ENCODE measurements around the gene MEF2C. TPM values are rescaled to one million over a fixed set of nuclear protein-coding genes. Genes with fewer than 3 reads are reported as not detected.

MEF2C gene
- polyA plus RNA-seq, 1 donor from 2014 or later: 30.2 TPM

DNA sequence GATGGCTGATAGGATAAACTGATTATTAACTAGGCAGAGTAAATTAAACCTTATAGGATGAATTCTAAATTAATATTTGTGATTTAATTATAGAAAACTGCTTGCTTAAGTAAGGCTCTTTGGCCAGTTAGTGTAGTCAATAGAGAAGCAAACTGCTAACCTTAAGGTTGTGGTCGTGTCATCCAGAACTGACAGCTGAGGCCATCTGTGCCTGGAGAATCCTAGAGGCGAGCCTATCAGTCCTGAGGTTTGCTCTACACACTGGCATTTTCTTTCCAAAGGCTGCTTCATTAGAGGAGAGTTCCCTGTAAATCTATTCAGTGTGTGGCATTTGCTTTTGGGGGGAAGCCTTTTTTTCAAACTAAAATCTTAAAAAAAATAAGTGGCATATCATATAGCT, 169.2 kb downstream of the MEF2C start:
- Histone ChIP-seq H3K4me2 (ENCODE audit: low read length) (no peak overlapping the region), H3K9me2 (ENCODE audit: insufficient read depth, low read length) (no peaks in the 10 kb centered on the region), H3K9me3 (ENCODE audit: low read length) (no peaks in the 10 kb centered on the region), H2AFZ (ENCODE audit: low read depth, low read length) (no peak overlapping the region), H3K36me3 (ENCODE audit: insufficient read depth, low read length) (no peaks in the 10 kb centered on the region), H3K27me3 (ENCODE audit: insufficient read depth, low read depth, low read length) (no peaks in the 10 kb centered on the region), H3K9ac (ENCODE audit: low read length) (no peak overlapping the region), H3F3A (ENCODE audit: insufficient read depth, low read length, poor library complexity, severe bottlenecking) (no peaks in the 10 kb centered on the region), H3K4me3 (ENCODE audit: low read length) (no peak overlapping the region), H3K79me2 (replicated peaks; ENCODE audit: insufficient read depth, low read length) (no peaks in the 10 kb centered on the region), H4K20me1 (ENCODE audit: insufficient read depth) (no peaks in the 10 kb centered on the region), H3K27ac (ENCODE audit: low read length) (no peak overlapping the region)
- no peak for TF ChIP-seq REST (IDR thresholded peaks at IDR 0.05; ENCODE audit: borderline replicate concordance)
- no peak for TF ChIP-seq TAF1 (IDR thresholded peaks at IDR 0.05; ENCODE audit: low read depth)
- TF ChIP-seq SMC3 (conservative IDR thresholded peaks at IDR 0.05; ENCODE audit: poor library complexity): no peak
- no peak for TF ChIP-seq POLR2AphosphoS5 (IDR thresholded peaks at IDR 0.05)
- no peak for TF ChIP-seq MXI1 (conservative IDR thresholded peaks at IDR 0.05; ENCODE audit: poor library complexity, severe bottlenecking)
- no peak for TF ChIP-seq EZH2 (IDR thresholded peaks at IDR 0.05; ENCODE audit: borderline replicate concordance, insufficient read depth, low read length, poor library complexity, severe bottlenecking)
- TF ChIP-seq, protein P1, sequence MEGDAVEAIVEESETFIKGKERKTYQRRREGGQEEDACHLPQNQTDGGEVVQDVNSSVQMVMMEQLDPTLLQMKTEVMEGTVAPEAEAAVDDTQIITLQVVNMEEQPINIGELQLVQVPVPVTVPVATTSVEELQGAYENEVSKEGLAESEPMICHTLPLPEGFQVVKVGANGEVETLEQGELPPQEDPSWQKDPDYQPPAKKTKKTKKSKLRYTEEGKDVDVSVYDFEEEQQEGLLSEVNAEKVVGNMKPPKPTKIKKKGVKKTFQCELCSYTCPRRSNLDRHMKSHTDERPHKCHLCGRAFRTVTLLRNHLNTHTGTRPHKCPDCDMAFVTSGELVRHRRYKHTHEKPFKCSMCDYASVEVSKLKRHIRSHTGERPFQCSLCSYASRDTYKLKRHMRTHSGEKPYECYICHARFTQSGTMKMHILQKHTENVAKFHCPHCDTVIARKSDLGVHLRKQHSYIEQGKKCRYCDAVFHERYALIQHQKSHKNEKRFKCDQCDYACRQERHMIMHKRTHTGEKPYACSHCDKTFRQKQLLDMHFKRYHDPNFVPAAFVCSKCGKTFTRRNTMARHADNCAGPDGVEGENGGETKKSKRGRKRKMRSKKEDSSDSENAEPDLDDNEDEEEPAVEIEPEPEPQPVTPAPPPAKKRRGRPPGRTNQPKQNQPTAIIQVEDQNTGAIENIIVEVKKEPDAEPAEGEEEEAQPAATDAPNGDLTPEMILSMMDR (IDR thresholded peaks at IDR 0.05; ENCODE audit: poor library complexity, severe bottlenecking): no peak
- TF ChIP-seq EP300 (conservative IDR thresholded peaks at IDR 0.05; ENCODE audit: poor library complexity, severe bottlenecking): no peak
- TF ChIP-seq RAD21 (conservative IDR thresholded peaks at IDR 0.05): no peak

- Histone ChIP-seq H3K36me3 (ENCODE audit: insufficient read depth, low read length) (no peaks in the 10 kb centered on the region), H3K9ac (ENCODE audit: low read length) (no peak overlapping the region), H3K9me2 (ENCODE audit: insufficient read depth, low read length) (no peaks in the 10 kb centered on the region), H3K27me3 (ENCODE audit: insufficient read depth, low read depth, low read length) (no peaks in the 10 kb centered on the region), H3F3A (ENCODE audit: insufficient read depth, low read length, poor library complexity, severe bottlenecking) (no peaks in the 10 kb centered on the region), H3K79me2 (replicated peaks; ENCODE audit: insufficient read depth, low read length) (no peaks in the 10 kb centered on the region), H3K4me3 (ENCODE audit: low read length) (no peak overlapping the region), H4K20me1 (ENCODE audit: insufficient read depth) (no peaks in the 10 kb centered on the region), H3K4me2 (ENCODE audit: low read length) (no peak overlapping the region), H3K27ac (ENCODE audit: low read length) (no peak overlapping the region), H3K9me3 (ENCODE audit: low read length) (no peaks in the 10 kb centered on the region), H2AFZ (ENCODE audit: low read depth, low read length) (no peak overlapping the region)
- TF ChIP-seq POLR2AphosphoS5 (IDR thresholded peaks at IDR 0.05) (no peak), EZH2 (IDR thresholded peaks at IDR 0.05; ENCODE audit: borderline replicate concordance, insufficient read depth, low read length, poor library complexity, severe bottlenecking) (no peak), MXI1 (conservative IDR thresholded peaks at IDR 0.05; ENCODE audit: poor library complexity, severe bottlenecking) (no peak), REST (IDR thresholded peaks at IDR 0.05; ENCODE audit: borderline replicate concordance) (no peak), TAF1 (IDR thresholded peaks at IDR 0.05; ENCODE audit: low read depth) (no peak), EP300 (conservative IDR thresholded peaks at IDR 0.05; ENCODE audit: poor library complexity, severe bottlenecking) (no peak), RAD21 (conservative IDR thresholded peaks at IDR 0.05) (no peak), SMC3 (conservative IDR thresholded peaks at IDR 0.05; ENCODE audit: poor library complexity) (no peak)
- TF ChIP-seq, protein P1 (IDR thresholded peaks at IDR 0.05; ENCODE audit: poor library complexity, severe bottlenecking): no peak
These were observed 174.1 kb downstream of the MEF2C start for GRCh38 chr5:88708682-88709398.
